ENCODE measurements around the gene ZGPAT.

DNA sequence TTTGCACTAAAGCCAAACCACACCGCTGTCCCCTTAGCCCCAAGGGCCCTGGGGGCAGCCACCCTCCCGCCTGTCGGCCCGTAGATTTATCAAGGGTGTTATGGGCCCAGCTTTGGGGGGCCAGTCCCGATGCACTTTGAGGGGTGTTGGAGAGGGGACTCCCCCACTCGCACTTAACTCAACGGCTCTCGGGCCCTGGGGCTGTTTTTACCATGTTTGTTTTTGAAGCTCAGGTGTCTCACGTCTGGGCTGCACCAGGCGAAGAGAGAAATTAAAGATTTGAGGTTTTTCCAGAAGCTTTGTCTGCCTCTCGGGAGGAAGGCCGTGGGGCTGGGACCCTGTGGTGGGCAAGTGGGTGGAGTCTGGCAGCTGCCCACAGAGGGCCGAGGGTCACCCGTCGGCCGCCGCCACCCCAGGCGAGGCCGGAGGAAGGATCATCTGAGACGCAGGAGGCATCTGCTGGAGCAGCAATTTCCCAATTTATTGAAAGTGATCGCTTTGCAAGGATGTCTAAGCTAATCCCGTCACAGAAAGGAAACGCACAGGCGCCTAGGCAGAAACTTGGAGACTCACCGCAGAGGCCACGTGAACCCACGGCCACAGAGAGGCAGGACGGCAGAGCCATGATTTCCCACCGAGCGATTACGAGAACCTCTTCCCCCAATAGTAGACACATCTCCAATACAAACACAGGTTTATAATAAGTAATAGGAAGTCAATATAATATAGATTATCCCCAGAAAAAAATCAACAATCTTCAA lies 35.6 kb downstream of the ZGPAT start:
- TF ChIP-seq, protein P1, sequence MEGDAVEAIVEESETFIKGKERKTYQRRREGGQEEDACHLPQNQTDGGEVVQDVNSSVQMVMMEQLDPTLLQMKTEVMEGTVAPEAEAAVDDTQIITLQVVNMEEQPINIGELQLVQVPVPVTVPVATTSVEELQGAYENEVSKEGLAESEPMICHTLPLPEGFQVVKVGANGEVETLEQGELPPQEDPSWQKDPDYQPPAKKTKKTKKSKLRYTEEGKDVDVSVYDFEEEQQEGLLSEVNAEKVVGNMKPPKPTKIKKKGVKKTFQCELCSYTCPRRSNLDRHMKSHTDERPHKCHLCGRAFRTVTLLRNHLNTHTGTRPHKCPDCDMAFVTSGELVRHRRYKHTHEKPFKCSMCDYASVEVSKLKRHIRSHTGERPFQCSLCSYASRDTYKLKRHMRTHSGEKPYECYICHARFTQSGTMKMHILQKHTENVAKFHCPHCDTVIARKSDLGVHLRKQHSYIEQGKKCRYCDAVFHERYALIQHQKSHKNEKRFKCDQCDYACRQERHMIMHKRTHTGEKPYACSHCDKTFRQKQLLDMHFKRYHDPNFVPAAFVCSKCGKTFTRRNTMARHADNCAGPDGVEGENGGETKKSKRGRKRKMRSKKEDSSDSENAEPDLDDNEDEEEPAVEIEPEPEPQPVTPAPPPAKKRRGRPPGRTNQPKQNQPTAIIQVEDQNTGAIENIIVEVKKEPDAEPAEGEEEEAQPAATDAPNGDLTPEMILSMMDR (IDR thresholded peaks at IDR 0.05) = no peak
- TF ChIP-seq POLR2A (IDR thresholded peaks at IDR 0.05) = no peak
- no peak for TF ChIP-seq EP300 (IDR thresholded peaks at IDR 0.05)

Measured in ovary (tissue), 3 donors.